DMS53 (cell line): Measurements from ENCODE around the gene FSTL4.

Experiments used
- DNase-seq: peaks from one replicate; lab custom pipeline; 2025; lab: John Stamatoyannopoulos, UW

FSTL4 gene

DNA sequence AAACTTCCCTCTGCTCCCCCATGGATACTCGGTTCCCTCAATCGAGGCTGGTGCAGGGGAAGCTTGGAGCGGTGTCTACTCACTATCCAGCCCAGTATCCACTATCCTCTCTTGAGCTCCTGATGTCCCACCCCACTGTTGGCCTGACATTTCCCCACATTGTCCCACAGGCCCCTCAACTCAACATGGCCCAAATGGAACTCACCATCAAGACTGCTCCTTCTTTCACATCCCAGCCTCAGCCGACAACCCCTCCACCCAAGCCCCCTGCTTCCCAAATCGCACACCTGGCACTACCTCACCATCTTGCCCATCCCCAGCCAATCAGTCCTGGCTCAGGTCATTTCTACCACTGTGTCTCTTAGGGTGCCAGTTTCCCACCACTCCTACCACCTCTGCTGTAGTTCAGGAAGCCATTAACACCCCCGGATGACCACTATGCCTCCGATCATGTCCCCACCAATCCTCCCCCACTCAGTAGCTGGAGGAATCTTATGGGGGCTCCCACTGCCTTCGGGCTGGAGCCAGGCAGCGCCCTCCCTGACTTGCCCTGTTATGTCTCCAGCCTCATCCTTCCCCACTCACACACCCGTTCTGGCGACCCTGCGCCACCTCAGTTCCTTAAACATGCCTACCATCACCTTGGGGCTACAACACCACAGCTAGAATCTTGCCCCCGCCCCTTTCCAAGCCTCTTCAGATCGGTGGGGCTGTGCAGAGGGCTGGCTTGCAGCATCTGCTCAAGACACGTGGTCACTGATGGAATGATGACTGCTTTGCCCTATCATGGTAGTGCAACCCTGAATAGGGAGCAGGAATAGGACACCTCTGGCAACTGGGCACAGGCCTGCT, 273.6 kb downstream of the FSTL4 start:
- no peak for DNase-seq

DNA sequence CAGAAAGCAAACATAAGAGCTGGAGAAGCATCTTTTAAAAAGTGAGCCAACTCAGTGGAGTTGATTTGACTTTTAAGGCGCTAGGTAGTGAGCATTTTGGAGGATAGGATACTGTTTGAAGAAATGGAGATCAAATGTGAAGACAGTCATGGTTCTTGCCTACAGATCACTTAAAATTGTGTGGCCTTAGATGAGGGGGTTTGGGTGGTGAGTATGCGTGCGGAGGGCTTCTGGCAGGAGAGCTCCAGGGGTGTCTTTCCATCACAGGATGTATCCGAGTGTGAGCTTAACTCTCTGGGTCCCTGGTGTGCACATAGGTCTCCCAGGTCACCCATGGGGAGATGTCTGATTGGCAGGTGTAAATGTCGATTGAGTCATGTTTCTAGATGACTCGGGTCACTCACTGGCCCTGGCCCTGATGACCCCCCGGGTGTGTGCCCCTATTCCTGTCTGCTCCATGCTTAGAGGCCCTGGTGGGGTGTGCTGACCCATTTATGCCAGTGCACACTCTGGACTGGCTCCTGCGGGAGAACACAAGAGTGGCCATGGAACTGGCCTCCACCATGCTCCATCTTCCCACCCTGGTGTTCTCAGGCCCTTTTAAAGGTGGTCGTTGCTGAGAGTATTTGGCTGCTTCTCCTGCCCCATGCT, 274.4 kb downstream of the FSTL4 start:
- no peak for DNase-seq

DNA sequence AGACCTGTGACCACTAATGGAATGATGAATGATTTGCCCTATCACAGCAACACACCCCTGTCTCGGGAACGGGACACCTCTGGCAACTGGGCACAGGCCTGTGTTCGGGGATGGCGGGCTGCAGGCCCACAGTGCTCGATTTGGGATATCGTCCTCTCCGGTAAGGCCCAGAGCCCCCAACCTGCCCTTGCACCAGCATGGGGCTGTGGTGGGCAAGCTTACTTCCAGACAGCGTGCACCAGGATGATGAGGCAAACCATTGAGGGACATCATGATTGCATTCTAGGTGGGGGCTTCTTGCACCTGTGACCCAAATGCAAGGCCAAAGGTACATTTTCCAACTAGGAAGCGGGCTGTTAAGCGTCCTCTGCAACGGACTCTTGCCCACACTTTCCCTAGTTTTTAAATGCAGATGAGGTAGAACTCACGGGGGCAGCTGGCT, 275.4 kb downstream of the FSTL4 start:
- no peak for DNase-seq

- DNase-seq, result no peak
These were observed 276.0 kb downstream of the FSTL4 start for GRCh38 chr5:133336121-133336968.

- DNase-seq, result no peak
These were observed 277.3 kb downstream of the FSTL4 start for GRCh38 chr5:133334796-133335639.

DNA sequence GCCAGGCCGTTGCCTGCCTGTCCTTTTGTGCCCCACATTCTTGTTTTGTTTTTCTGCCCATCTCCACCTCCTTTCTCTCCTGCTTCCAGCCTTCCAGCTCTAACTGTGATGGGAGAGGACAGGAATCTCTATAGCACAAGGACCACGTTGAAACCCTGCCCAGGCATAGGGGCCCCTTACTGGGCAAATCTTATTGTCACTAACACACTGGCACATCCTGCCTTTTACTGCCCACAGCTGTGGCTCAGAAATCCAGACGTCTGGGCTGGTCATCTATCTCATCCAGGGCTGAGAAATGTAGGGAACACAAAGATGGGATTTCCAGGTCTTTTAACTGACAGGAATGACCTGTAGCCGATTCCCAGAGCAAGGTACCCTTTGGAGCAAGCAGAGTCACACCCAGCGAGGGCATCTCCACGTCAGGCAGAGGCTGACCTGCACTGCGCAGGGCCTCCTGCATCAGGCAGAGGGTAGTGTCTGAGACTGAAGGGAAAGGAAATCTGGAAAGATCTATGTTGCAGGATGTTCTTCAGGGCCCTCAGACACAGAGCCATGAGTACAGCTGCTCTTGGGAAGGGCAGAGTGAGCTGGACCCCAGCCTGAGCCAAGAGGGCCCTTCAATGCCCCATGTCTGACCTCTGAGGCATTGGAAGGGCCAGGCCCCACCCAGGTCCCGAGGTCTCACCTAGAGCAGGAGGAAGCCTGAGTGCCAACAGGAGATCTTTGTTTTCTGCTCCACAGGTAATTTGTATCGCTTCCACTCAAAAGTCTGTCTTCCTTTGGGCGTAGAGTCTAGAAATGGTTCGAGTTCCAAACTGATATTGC, 278.8 kb downstream of the FSTL4 start:
- no peak for DNase-seq

DNA sequence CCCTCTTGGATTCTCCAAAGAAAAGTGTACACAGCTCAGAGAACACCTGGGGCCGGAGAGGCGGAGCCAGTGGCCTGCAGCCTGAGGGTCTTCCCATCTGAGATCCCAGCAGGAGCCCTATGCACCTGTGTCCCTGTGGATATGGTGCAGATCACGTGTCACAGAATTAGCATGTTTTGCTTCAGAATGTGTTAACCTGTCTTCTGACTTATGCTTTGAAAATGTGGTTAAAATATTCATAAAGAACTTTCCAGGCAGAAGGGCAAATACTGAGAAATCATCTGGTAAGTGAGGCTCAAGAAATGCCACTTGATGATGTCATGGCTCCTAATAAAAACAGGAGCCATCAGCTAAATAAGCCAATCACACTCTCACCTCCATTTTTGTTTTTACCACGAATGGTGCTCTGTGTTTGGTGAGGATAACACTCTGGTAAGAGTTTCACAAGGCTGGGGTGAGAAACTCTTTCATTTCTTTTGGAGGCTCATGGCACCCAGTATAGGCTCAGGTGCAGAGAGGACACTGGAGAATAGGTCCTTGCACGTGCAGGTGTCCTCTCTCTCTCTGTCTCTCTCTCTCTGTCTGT, 279.8 kb downstream of the FSTL4 start:
- no peak for DNase-seq

GRCh38 chr5:133331941-133332340, 280.4 kb downstream of the FSTL4 start:
- DNase-seq, result no peak

GRCh38 chr5:133330956-133331355, 281.4 kb downstream of the FSTL4 start:
- DNase-seq, result no peak

DNA sequence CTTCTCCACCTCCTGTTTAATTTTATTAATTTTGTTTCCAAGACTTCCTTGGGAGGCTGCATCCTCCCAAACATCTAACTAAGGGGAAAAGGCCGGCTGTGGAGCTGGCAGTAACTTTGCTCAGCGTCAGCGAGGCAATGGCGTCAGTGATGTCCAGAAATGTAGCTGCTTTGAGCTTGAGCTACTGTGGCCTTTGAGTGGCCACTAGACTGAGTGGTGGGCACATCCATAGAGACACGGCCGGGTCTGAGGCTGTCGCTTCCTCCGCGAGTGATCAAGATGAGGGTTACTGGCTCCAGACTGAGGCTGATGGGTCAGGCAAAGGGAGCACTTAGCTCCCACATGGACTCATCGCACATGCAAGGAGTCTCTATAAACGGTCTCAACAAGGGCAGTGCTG, 283.5 kb downstream of the FSTL4 start:
- DNase-seq, result no peak

DNA sequence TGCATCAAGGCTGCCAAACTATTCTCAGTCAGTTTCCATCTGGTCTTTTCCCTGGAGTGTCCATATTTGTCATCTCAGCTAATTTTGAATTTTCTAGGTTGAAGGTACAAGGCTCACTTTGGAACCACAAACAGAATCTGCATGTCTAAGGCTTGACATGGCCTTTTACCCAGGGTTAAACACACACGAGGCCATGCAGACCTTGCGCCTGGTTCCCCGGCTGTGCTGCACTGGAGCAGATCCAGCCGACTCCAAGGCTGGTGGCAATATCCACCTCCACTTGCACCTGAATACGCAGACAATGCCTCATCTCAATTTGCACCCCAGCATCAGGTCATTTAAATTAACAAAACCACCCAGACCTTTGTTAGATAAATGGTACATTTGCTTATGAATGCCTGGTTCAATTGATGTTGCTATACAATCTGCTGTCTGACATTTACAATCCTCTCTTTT, 284.4 kb downstream of the FSTL4 start:
- DNase-seq, result no peak

GRCh38 chr5:133326361-133326760, 286.0 kb downstream of the FSTL4 start:
- DNase-seq, result no peak

- no peak for DNase-seq
These were observed 286.5 kb downstream of the FSTL4 start for GRCh38 chr5:133325864-133326263.

DNA sequence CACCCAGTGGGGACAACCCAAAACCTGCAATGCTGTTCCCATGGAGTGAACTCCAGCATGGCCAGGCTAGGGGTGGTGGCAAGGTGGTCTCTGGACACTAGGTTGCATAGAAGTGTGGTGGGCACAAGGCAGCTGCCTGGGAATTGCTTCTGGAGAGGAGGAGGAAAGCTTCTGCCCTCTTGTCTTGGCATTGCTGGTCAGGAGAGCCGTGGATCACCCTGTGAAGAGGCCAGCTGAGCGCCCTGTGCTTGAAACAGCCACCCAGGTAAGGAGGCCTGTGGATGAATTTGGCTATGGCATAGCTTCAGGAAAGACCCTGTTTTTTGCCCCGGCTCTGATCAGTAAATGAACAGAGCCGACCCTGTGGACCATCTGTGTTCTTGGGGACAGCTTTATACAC, 287.4 kb downstream of the FSTL4 start:
- DNase-seq, result no peak

DNA sequence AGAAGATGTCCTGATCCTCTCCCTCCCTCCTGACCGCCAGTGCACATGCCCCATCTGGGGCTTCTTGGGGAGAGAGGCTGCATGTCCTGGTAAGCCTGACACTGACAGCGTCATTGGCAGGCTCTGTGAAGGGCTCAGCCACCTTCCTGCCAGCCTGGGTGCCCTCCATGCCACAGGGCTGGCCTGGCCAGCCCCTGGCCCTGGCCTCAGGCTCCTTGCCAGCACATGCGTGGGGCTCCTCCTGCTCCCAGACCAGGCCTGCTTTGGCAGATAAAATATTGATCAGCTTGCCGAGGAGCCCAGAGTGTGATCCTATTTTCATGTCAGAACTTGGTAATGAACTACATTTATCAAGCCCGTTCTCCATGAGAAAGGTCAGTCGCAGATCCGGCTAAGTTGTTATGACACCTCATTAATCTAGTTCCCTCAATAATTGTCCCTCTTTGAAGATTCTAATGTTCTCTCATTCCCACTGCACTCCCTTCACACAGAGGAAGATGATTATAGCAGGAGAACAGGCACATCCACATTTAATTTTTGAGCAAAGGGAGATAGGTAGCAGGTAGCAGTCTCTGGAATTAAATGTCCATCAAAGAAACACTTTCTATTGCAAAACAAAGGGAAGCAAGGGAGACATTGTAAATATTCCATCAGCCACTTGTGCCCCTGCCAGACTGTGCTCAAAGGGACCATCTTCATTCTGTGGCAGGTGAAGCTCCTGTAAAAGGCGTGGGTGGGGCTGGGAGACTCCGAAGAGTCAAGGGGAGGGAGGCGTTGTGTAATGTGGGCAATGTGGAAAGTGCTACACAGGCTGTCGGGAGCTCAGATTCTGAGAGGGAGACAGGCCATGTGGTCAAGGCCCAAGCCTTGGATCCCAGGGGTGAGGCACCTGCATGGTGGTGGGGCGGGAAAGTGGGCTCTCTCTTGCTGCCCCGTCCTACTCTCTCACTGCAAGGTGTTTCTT, 288.6 kb downstream of the FSTL4 start:
- no peak for DNase-seq

- no peak for DNase-seq
These were observed 289.6 kb downstream of the FSTL4 start for GRCh38 chr5:133322743-133323142.

GRCh38 chr5:133321833-133322420, 290.4 kb downstream of the FSTL4 start:
- no peak for DNase-seq

DNA sequence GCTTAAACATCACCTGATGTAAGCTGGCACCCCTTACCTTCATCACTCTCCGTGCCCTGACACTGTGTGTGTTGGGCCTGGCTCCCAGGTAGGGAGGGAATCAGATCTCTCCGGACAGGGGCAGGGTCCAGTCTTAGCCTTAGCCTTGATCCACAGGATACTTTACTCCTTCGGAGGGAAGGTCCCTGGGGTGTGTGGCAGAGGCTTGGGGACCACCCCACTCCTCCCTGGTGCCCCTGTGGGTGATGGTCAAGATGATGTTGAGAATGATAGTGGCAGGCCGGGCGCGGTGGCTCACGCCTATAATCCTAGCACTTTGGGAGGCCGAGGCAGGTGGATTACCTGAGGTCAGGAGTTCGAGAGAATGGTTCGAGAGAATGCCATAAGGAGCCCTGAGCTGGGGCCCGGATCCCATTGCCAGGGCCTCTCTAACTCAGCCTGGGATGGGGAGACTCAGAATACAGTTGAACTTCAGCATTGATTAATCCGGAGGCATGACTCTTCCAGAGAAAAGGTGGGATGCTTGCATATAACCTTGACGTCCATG, 291.0 kb downstream of the FSTL4 start:
- DNase-seq, result no peak
